Neural cell (in vitro differentiated cells): ENCODE data around the gene GPR183.

ENCODE experiments used
- CTCF ChIP-seq: fragments of 450-650 bp; IDR thresholded peaks from 2 replicates; pipeline ENCODE4 v1.5.1; 2014; ENCODE audit warnings: antibody characterized with exemption, mild to moderate bottlenecking, moderate library complexity; ENCODE audit not compliant: poor library complexity, severe bottlenecking
- EZH2 ChIP-seq: fragments of 200-600, 300-800 bp; shearing (Covaris generic), sonication (generic); IDR thresholded peaks from 2 replicates; pipeline ENCODE4 v1.6.1; 2014; ENCODE audit warnings: antibody characterized with exemption, low read length, borderline replicate concordance, mild to moderate bottlenecking; ENCODE audit not compliant: insufficient read depth, poor library complexity, severe bottlenecking
- POLR2AphosphoS5 ChIP-seq: IDR thresholded peaks from 2 replicates; pipeline ENCODE4 v1.6.1; 2012
- RAD21 ChIP-seq: fragments of 450-650 bp; conservative IDR thresholded peaks from 2 replicates; pipeline ENCODE4 v1.6.1; 2014; ENCODE audit warnings: antibody characterized with exemption, mild to moderate bottlenecking, moderate library complexity

- TF ChIP-seq CTCF (no peak), POLR2AphosphoS5 (no peak), RAD21 (no peak), EZH2 (no peak)
Observed at GRCh38 chr13:99258946-99259345, 48.3 kb downstream of the GPR183 start.
